K562 (cell line): ENCODE data around the gene ARID3C. TPM values are rescaled to one million over a fixed set of nuclear protein-coding genes. Genes with fewer than 3 reads are reported as not detected.

Experiments used
- ATAC-seq: fragments of 200-7000 bp; cut with Tn5 transposase; 3 replicates; pipeline ENCODE4 v1.9.1; 2020; ENCODE audit warnings: moderate library complexity
- BruUV-seq: library from RNA; stranded (reverse); fragments of 400-500 nt; replicated peaks from 2 replicates; lab custom pipeline; 2021; lab: Mats Ljungman, UMichigan
- CTCF ChIA-PET: fragments of 300-600 bp; formaldehyde crosslinking; extraction: SDS; loops from one replicate; lab custom pipeline; 2021; ENCODE audit warnings: low intra/inter-chr PET ratio; lab: Yijun Ruan, JAX
- POLR2A ChIA-PET: fragments of 300-600, 350-650 bp; sonication (Branson Sonifier 250); formaldehyde crosslinking; extraction: SDS; loops from one replicate; lab custom pipeline; 2021; ENCODE audit warnings: antibody characterized with exemption, inconsistent platforms; lab: Yijun Ruan, JAX
- DNase-seq, 4 experiments: peaks; one replicate each; pipeline versions ENCODE4 v3.0.0 to v3.0.0-alpha.2; 2011 to 2018; ENCODE audit warnings: low spot score in 3 of 4, mixed read lengths in 3 of 4; ENCODE audit errors: extremely low read depth in 1 of 4
- FAIRE-seq: peaks from 2 replicates; lab custom pipeline; 2011; peaks lifted over from hg19 to GRCh38; lab: Jason Lieb, UNC
- H2AFZ ChIP-seq: 2 replicates; pipeline ENCODE4 v1.6.0; 2011; ENCODE audit warnings: low read depth, low read length, control low read depth, inconsistent platforms
- H3K27ac ChIP-seq: fragments of 200-600 bp; 3 replicates; pipeline ENCODE4 v1.8.0; 2011; ENCODE audit warnings: low read depth, mild to moderate bottlenecking, control low read depth, inconsistent platforms, low read length, moderate library complexity, mixed read lengths; ENCODE audit errors: extremely low read depth
- H3K27me3 ChIP-seq, 2 experiments: fragments of 300-600 bp in 1 of 2; 2 replicates in 1 of 2; 3 replicates in 1 of 2; pipeline versions ENCODE4 v1.6.0 to v1.8.0; 2011; ENCODE audit warnings: inconsistent platforms in 2 of 2, low read length in 2 of 2, mild to moderate bottlenecking in 1 of 2, mixed read lengths in 1 of 2, moderate library complexity in 1 of 2; ENCODE audit not compliant: control insufficient read depth in 2 of 2, insufficient read depth in 2 of 2
- H3K36me3 ChIP-seq: fragments of 300-600 bp; 3 replicates; pipeline ENCODE4 v1.8.0; 2011; ENCODE audit warnings: mild to moderate bottlenecking, low read length, inconsistent platforms; ENCODE audit not compliant: control insufficient read depth, insufficient read depth
- H3K4me1 ChIP-seq, 2 experiments: fragments of 200-600 bp in 1 of 2; replicated peaks in 1 of 2; 2 replicates in 1 of 2; 3 replicates in 1 of 2; pipeline versions ENCODE4 v1.5.1 to v1.8.0; 2011; ENCODE audit warnings: inconsistent platforms in 2 of 2, low read length in 2 of 2, mild to moderate bottlenecking in 1 of 2, mixed read lengths in 1 of 2, moderate library complexity in 1 of 2; ENCODE audit not compliant: control insufficient read depth in 2 of 2, insufficient read depth in 2 of 2
- H3K4me2 ChIP-seq: 2 replicates; pipeline ENCODE4 v1.6.1; 2011; ENCODE audit warnings: low read length, control low read depth, inconsistent platforms, mixed read lengths; ENCODE audit not compliant: insufficient read depth
- H3K4me3 ChIP-seq: fragments of 200-600 bp; sonication (generic), shearing (Covaris generic); 2 replicates; pipeline ENCODE4 v1.5.1; 2016; ENCODE audit warnings: control low read depth, inconsistent platforms
- H3K79me2 ChIP-seq: fragments of 200-600 bp; 3 replicates; pipeline ENCODE4 v1.8.0; 2011; ENCODE audit warnings: low read length, inconsistent platforms; ENCODE audit not compliant: control insufficient read depth, insufficient read depth
- H3K9ac ChIP-seq, 2 experiments: 2 replicates each; pipeline versions ENCODE4 v1.6.0 to v1.6.1; 2011; ENCODE audit warnings: low read depth in 2 of 2, low read length in 2 of 2, control low read depth in 1 of 2, inconsistent platforms in 1 of 2, mild to moderate bottlenecking in 1 of 2, mixed read lengths in 1 of 2; ENCODE audit not compliant: insufficient read depth in 1 of 2
- H3K9me1 ChIP-seq: one replicate; pipeline ENCODE4 v1.6.0; 2011; ENCODE audit warnings: inconsistent platforms, mild to moderate bottlenecking, low read length, moderate library complexity; ENCODE audit not compliant: control insufficient read depth, insufficient read depth
- H3K9me3 ChIP-seq: replicated peaks from 2 replicates; pipeline ENCODE4 v1.5.1; 2011; ENCODE audit warnings: low read depth, low read length, inconsistent platforms; ENCODE audit not compliant: control insufficient read depth, insufficient read depth
- H4K20me1 ChIP-seq: replicated peaks from 2 replicates; pipeline ENCODE4 v1.6.1; 2011; ENCODE audit warnings: low read length, inconsistent platforms, mixed read lengths; ENCODE audit not compliant: control insufficient read depth, insufficient read depth
- C11orf30 ChIP-seq: fragments of 450-650 bp; IDR thresholded peaks from 2 replicates; pipeline ENCODE4 v1.6.1; 2016; ENCODE audit warnings: low read depth, mild to moderate bottlenecking
- EHMT2 ChIP-seq: fragments of 450-650 bp; IDR thresholded peaks from 2 replicates; pipeline ENCODE4 v1.6.1; 2018; ENCODE audit warnings: antibody characterized with exemption
- ESRRB ChIP-seq: fragments of 250-450 bp; sonication (Bioruptor Pico); IDR thresholded peaks from 2 replicates; pipeline ENCODE4 v1.5.0; 2020; ENCODE audit warnings: mild to moderate bottlenecking, moderate library complexity, borderline replicate concordance
- HIVEP1 ChIP-seq: fragments of 250-450 bp; sonication (Bioruptor Pico); IDR thresholded peaks from 2 replicates; pipeline ENCODE4 v1.4.0; 2020; ENCODE audit warnings: mild to moderate bottlenecking
- MTA3 ChIP-seq: fragments of 450-650 bp; formaldehyde crosslinking; IDR thresholded peaks from 2 replicates; pipeline ENCODE4 v1.6.1; 2017; ENCODE audit warnings: mild to moderate bottlenecking, borderline replicate concordance
- NCOA1 ChIP-seq: fragments of 450-650 bp; IDR thresholded peaks from 2 replicates; pipeline ENCODE4 v1.6.1; 2016; ENCODE audit warnings: low read depth
- NFIC ChIP-seq: fragments of 450-650 bp; IDR thresholded peaks from 2 replicates; pipeline ENCODE4 v1.6.1; 2017; ENCODE audit warnings: mild to moderate bottlenecking, inconsistent platforms
- NR2C2 ChIP-seq, 2 experiments: fragments of 200-800 bp in 1 of 2; sonication (Bioruptor generic) in 1 of 2; sonication (generic) in 1 of 2; formaldehyde crosslinking in 1 of 2; IDR thresholded peaks; 2 replicates each; pipeline versions ENCODE4 v1.6.1 to v1.8.0; 2016 to 2022; ENCODE audit warnings: mild to moderate bottlenecking in 1 of 2, missing compliant biosample characterization in 1 of 2, missing genetic modification characterization in 1 of 2, missing genetic modification reagents in 1 of 2
- NR2F6 ChIP-seq: fragments of 450-650 bp; formaldehyde crosslinking; IDR thresholded peaks from 2 replicates; pipeline ENCODE4 v1.4.0; 2020; ENCODE audit warnings: mild to moderate bottlenecking
- POLR2H ChIP-seq: IDR thresholded peaks from 2 replicates; pipeline ENCODE4 v1.6.1; 2016; ENCODE audit warnings: missing genetic modification characterization, low read depth, mild to moderate bottlenecking, control low read depth, missing compliant biosample characterization, moderate library complexity
- RBM22 ChIP-seq: fragments of 200-400 bp; formaldehyde crosslinking; IDR thresholded peaks from 2 replicates; pipeline ENCODE4 v1.6.1; 2018; ENCODE audit warnings: low read length, low read depth; ENCODE audit not compliant: poor library complexity, severe bottlenecking
- TOE1 ChIP-seq, 2 experiments: fragments of 450-650 bp in 1 of 2; sonication (generic) in 1 of 2; formaldehyde crosslinking in 1 of 2; IDR thresholded peaks; 2 replicates each; pipeline versions ENCODE4 v1.7.1 to v1.8.0; 2016 to 2022; ENCODE audit warnings: borderline replicate concordance in 2 of 2, mild to moderate bottlenecking in 2 of 2, antibody characterized with exemption in 1 of 2, inconsistent platforms in 1 of 2, low read depth in 1 of 2, missing genetic modification reagents in 1 of 2, moderate library complexity in 1 of 2
- ZFP36 ChIP-seq: fragments of 150-350 bp; IDR thresholded peaks from 2 replicates; pipeline ENCODE4 v1.6.1; 2018; ENCODE audit warnings: low read length, low read depth; ENCODE audit not compliant: partially characterized antibody
- ZNF436 ChIP-seq: fragments of 250-450, 450-650 bp; sonication (Bioruptor Pico); formaldehyde crosslinking; IDR thresholded peaks from 2 replicates; pipeline ENCODE4 v1.7.0; 2020; ENCODE audit warnings: mild to moderate bottlenecking
- WGBS: fragments of 100-300 bp; shearing (Covaris generic); methylation state at CpG from one replicate; pipeline ENCODE4 v1.1.6; 2016; ENCODE audit warnings: low coverage, mixed read lengths; ENCODE audit not compliant: insufficient coverage; ENCODE audit errors: missing lambda C conversion rate; 5-methylcytosine and 5-hydroxymethylcytosine counted together
- in situ Hi-C: fragments of 300-500 bp; cut with MboI; formaldehyde crosslinking; loops from 4 replicates; pipeline ENCODE4 v1.15.0; 2018; ENCODE audit warnings: inconsistent platforms, mixed read lengths
- intact Hi-C: fragments of 100-400 bp; cut with micrococcal nuclease; formaldehyde crosslinking; loops from 2 replicates; pipeline ENCODE4 v1.14.2; 2022
- polyA plus RNA-seq, 8 experiments: library from polyadenylated mRNA; depleted of rRNA in 4 of 8; stranded (reverse) in 5 of 8; unstranded in 3 of 8; fragments of >200 nt; fragmentation: Nextera tagmentation in 2 of 8; fragmentation: Illumina TruSeq in 1 of 8; extraction: Ambion mirVana in 2 of 8; extraction: Trizol in 1 of 8; gene quantifications; 2 replicates each; pipeline versions ENCODE4 v1.2.1 to v1.2.3, GENCODE V29; 2011 to 2014; ENCODE audit warnings: inconsistent platforms in 1 of 8, missing spikeins in 1 of 8
- total RNA-seq, 7 experiments: library from RNA; depleted of rRNA in 6 of 7; stranded (reverse); fragments of >200 nt in 6 of 7; fragmentation: Illumina TruSeq in 2 of 7; extraction: Trizol in 2 of 7; gene quantifications; 2 replicates each; pipeline versions ENCODE4 v1.2.1 to v1.2.3, GENCODE V29; 2011 to 2021; ENCODE audit warnings: low replicate concordance in 1 of 7
- TF ChIP-seq, protein P1 (sequence below), 3 experiments: IDR thresholded peaks in 2 of 3; conservative IDR thresholded peaks in 1 of 3; 2 replicates each; pipeline ENCODE4 v1.5.1; 2011 to 2012; ENCODE audit warnings: low read length in 3 of 3, mild to moderate bottlenecking in 3 of 3, control low read depth in 2 of 3, improper control_type of control experiment in 1 of 3, inconsistent platforms in 1 of 3, low read depth in 1 of 3, mixed read lengths in 1 of 3, moderate library complexity in 1 of 3; ENCODE audit not compliant: insufficient read depth in 2 of 3
- TF ChIP-seq, protein P2 (sequence below): sonication (generic); formaldehyde crosslinking; IDR thresholded peaks from 2 replicates; pipeline ENCODE4 v1.8.1; 2023; ENCODE audit warnings: mild to moderate bottlenecking, missing genetic modification reagents

ARID3C gene
- total and polyA plus RNA-seq, 9 of the 15 experiments (the other 6 are each of a cell fraction or from before 2014, with no cell fraction given): not detected

DNA sequence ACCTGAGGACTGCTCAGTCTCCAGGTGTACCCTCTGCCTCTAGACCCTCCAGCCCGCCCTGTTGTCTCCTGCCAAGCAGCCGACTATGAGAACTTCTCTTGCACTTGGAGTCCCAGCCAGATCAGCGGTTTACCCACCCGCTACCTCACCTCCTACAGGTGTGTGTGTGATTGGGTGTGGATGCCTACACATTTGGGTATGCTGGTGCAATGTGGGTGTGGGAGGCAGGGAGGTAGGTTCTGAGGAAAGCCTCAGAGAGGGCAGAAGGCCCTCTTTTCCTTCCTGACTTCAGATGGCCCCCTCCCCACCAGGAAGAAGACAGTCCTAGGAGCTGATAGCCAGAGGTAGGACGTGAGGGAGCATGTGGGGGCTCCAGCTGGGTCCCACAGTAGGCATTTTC, 28.1 kb upstream of the ARID3C start (continued):
- TF ChIP-seq ZNF436 (no peak), MTA3 (no peak), NR2C2 (CRISPR knock-in tag; IDR thresholded peaks at IDR 0.05) (no peak), NR2C2 (tag; IDR thresholded peaks at IDR 0.05) (no peak)
- TF ChIP-seq, protein P1, sequence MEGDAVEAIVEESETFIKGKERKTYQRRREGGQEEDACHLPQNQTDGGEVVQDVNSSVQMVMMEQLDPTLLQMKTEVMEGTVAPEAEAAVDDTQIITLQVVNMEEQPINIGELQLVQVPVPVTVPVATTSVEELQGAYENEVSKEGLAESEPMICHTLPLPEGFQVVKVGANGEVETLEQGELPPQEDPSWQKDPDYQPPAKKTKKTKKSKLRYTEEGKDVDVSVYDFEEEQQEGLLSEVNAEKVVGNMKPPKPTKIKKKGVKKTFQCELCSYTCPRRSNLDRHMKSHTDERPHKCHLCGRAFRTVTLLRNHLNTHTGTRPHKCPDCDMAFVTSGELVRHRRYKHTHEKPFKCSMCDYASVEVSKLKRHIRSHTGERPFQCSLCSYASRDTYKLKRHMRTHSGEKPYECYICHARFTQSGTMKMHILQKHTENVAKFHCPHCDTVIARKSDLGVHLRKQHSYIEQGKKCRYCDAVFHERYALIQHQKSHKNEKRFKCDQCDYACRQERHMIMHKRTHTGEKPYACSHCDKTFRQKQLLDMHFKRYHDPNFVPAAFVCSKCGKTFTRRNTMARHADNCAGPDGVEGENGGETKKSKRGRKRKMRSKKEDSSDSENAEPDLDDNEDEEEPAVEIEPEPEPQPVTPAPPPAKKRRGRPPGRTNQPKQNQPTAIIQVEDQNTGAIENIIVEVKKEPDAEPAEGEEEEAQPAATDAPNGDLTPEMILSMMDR (IDR thresholded peaks at IDR 0.05 in 2 of 3, conservative IDR thresholded peaks at IDR 0.05 in 1 of 3; ENCODE audit: insufficient read depth in 2 of 3, low read depth in 1 of 3, low read length in 3 of 3): no peak
- TF ChIP-seq, all 486 proteins: peak for 0

DNA sequence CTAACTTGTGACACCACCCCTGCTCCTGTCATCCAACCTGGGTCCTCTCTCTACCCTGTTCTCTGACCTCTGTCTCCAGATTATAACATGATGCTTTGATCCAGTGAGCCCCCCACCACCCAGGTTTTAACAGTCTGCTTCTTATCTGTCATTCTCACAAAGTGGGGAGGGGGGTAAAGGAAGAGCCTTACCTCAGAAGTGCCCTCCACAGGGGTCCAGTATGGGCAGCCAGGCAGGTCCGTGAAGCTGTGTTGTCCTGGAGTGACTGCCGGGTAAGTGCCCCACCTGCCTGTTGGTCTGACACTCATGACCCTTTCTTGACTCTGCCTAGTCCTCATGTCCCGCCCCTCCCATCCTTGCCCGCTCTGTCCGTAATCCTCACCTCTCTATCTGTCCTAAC, 26.5 kb upstream of the ARID3C start:
- WGBS: 74% methylated on average over 4 of the region's 5 CpGs
- Histone ChIP-seq H3K9me1 (no peaks in the 10 kb centered on the region), H4K20me1 (no peaks in the 10 kb centered on the region), H3K4me1 (peaks cover 28 to 45% of the 10 kb centered on the region in 2 experiments), H3K4me3 (no peak overlapping the region), H3K27me3 (no peaks in the 10 kb centered on the region), H3K4me2 (no peak overlapping the region), H3K9ac (no peak overlapping the region), H3K27ac (no peak overlapping the region), H3K9me3 (no peaks in the 10 kb centered on the region), H3K36me3 (peaks cover 4% of the 10 kb centered on the region; the same call in 1 of the 3 replicates), H2AFZ (no peak overlapping the region), H3K79me2 (no peaks in the 10 kb centered on the region)
- DNase-seq (no peak), FAIRE-seq (no peak), ATAC-seq (no peak)
- intact Hi-C loops (no loop called here), in situ Hi-C loops (no loop called here)
- TF ChIP-seq NFIC: no peak
- TF ChIP-seq C11orf30: no peak
- TF ChIP-seq ZFP36: no peak
- TF ChIP-seq TOE1 (IDR thresholded peaks at IDR 0.05; ENCODE audit: borderline replicate concordance): no peak
- no peak for TF ChIP-seq TOE1 (CRISPR knock-in tag; IDR thresholded peaks at IDR 0.05; ENCODE audit: borderline replicate concordance, low read depth)
- no peak for TF ChIP-seq HIVEP1
- no peak for TF ChIP-seq NR2F6 (CRISPR knock-in tag)
- TF ChIP-seq ESRRB: no peak
- no peak for TF ChIP-seq NCOA1
- no peak for TF ChIP-seq POLR2H (tag)
- no peak for TF ChIP-seq RBM22
- TF ChIP-seq EHMT2: no peak
- TF ChIP-seq, protein P2, sequence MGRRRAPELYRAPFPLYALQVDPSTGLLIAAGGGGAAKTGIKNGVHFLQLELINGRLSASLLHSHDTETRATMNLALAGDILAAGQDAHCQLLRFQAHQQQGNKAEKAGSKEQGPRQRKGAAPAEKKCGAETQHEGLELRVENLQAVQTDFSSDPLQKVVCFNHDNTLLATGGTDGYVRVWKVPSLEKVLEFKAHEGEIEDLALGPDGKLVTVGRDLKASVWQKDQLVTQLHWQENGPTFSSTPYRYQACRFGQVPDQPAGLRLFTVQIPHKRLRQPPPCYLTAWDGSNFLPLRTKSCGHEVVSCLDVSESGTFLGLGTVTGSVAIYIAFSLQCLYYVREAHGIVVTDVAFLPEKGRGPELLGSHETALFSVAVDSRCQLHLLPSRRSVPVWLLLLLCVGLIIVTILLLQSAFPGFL (CRISPR knock-in tag): no peak
- ChIA-PET POLR2A (no interaction called here), CTCF (no interaction called here)
- no TSS peak for BruUV-seq
